Endodermal cell (in vitro differentiated cells): Measurements from ENCODE around the gene IGLL5. TPM values are rescaled to one million over a fixed set of nuclear protein-coding genes. Genes with fewer than 3 reads are reported as not detected.
"Not testable (repeated sequence)": the region's sequence is repeated elsewhere in the genome, so short reads cannot be mapped to it uniquely, and the experiment has no call there.

ENCODE experiments used
- DNase-seq: peaks from one replicate; pipeline ENCODE4 v3.0.0-alpha.2; 2017
- H3K27ac ChIP-seq: 2 replicates; pipeline ENCODE4 v1.5.1; 2013; ENCODE audit warnings: mild to moderate bottlenecking, low read depth, low read length, moderate library complexity
- H3K27me3 ChIP-seq: 2 replicates; pipeline ENCODE4 v1.6.1; 2013; ENCODE audit warnings: mild to moderate bottlenecking, low read length, moderate library complexity; ENCODE audit not compliant: insufficient read depth, control insufficient read depth, poor library complexity, severe bottlenecking
- H3K36me3 ChIP-seq: 2 replicates; pipeline ENCODE4 v1.7.0; 2013; ENCODE audit warnings: mild to moderate bottlenecking, low read length, moderate library complexity; ENCODE audit not compliant: control insufficient read depth, insufficient read depth
- H3K4me1 ChIP-seq: one replicate; pipeline ENCODE4 v1.7.0; 2013; ENCODE audit warnings: low read length; ENCODE audit not compliant: control insufficient read depth, insufficient read depth
- H3K4me3 ChIP-seq: 2 replicates; pipeline ENCODE4 v1.5.1; 2013; ENCODE audit warnings: mild to moderate bottlenecking, low read length, moderate library complexity
- H3K9ac ChIP-seq: 2 replicates; pipeline ENCODE4 v1.6.1; 2013; ENCODE audit warnings: mild to moderate bottlenecking, low read length, moderate library complexity; ENCODE audit not compliant: poor library complexity, severe bottlenecking; ENCODE audit errors: extremely low read depth
- H3K9me3 ChIP-seq: 2 replicates; pipeline ENCODE4 v1.6.1; 2013; ENCODE audit warnings: mild to moderate bottlenecking, low read length, moderate library complexity; ENCODE audit not compliant: control insufficient read depth
- H3K27ac Mint-ChIP-seq: 2 replicates; pipeline ENCODE4 v1.8.0; 2020; ENCODE audit warnings: mixed read lengths
- H3K27me3 Mint-ChIP-seq: 2 replicates; pipeline ENCODE4 v1.8.0; 2021; ENCODE audit warnings: mild to moderate bottlenecking, mixed read lengths; ENCODE audit not compliant: insufficient read depth
- H3K36me3 Mint-ChIP-seq: 2 replicates; pipeline ENCODE4 v1.8.0; 2020; ENCODE audit warnings: low read depth, mixed read lengths
- H3K4me1 Mint-ChIP-seq: 2 replicates; pipeline ENCODE4 v1.8.0; 2020; ENCODE audit warnings: mixed read lengths
- H3K4me3 Mint-ChIP-seq: 2 replicates; pipeline ENCODE4 v1.8.0; 2020; ENCODE audit warnings: mild to moderate bottlenecking, moderate library complexity, mixed read lengths
- H3K9me3 Mint-ChIP-seq: 2 replicates; pipeline ENCODE4 v1.8.0; 2020; ENCODE audit warnings: mild to moderate bottlenecking, mixed read lengths
- CTCF ChIP-seq: fragments of 200-600 bp; sonication (generic); conservative IDR thresholded peaks from 2 replicates; pipeline ENCODE4 v1.5.0; 2021; ENCODE audit warnings: antibody characterized with exemption, mild to moderate bottlenecking
- WGBS, 2 experiments: methylation state at CpG; one replicate each; pipeline versions ENCODE4 v1.1.5 to v1.1.7; 2013; ENCODE audit warnings: missing lambda C conversion rate in 2 of 2, mixed read lengths in 1 of 2; ENCODE audit not compliant: insufficient coverage in 1 of 2, insufficient read length in 1 of 2; 5-methylcytosine and 5-hydroxymethylcytosine counted together
- total RNA-seq, 2 donors: library from RNA; stranded (reverse); fragmentation: NEBNext Ultra II Directional in 1 of 2; extraction: Animal tissue kit (Norgen Biotek cat#: 25700) in 1 of 2; gene quantifications; 2 replicates in 1 of 2; 3 replicates in 1 of 2; pipeline ENCODE4 v1.2.1, GENCODE V29; 2021

IGLL5 gene
- total RNA-seq, 2 donors from 2014 or later, result not detected

GRCh38 chr22:22920910-22921550 is 33.4 kb downstream of the IGLL5 start:
- no peaks in the 10 kb centered on the region for H3K9me3 Mint-ChIP-seq
- peak overlapping the region; percentile 36 for H3K27ac Mint-ChIP-seq
- H3K9me3 ChIP-seq, result no peaks in the 10 kb centered on the region
- H3K27me3 ChIP-seq, result no peaks in the 10 kb centered on the region
- no peak overlapping the region for H3K27ac ChIP-seq
- H3K4me3 ChIP-seq, result no peak overlapping the region
- H3K27me3 Mint-ChIP-seq, result peaks cover 31% of the 10 kb centered on the region
- TF ChIP-seq CTCF, result no peak
- H3K9ac ChIP-seq, result no peak overlapping the region
- peaks cover 10% of the 10 kb centered on the region for H3K4me1 ChIP-seq
- peaks cover 21% of the 10 kb centered on the region for H3K4me1 Mint-ChIP-seq
- H3K36me3 ChIP-seq, result no peaks in the 10 kb centered on the region
- WGBS, 2 experiments, result 89 to 97% methylated on average over 11 to 13 of the region's 13 CpGs
- DNase-seq, result no peak
- no peak overlapping the region for H3K4me3 Mint-ChIP-seq
- no peaks in the 10 kb centered on the region for H3K36me3 Mint-ChIP-seq

DNA sequence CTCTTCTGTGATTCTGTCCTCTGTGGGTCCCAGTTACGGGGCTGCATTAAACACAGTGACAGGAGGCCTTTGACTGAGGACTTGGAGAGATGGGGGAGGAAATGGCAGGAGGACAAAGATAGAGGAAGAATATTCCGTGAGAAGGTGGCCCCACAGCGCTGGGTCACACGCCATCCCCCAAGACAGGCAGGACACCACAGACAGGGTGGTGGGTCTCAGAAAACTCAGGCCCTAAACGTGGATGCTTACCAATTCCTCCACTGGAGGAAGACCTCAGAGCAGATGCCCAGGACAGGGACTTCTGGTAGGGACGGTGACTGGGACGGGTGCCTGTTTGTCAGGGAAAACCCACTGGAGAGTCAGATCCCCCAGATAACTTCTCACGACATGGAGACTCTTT is 34.0 kb downstream of the IGLL5 start:
- Mint-ChIP-seq H3K4me1 (peaks cover 25% of the 10 kb centered on the region), H3K27ac (peak overlapping the region; percentile 36), H3K4me3 (no peak overlapping the region), H3K27me3 (peaks cover 28% of the 10 kb centered on the region), H3K36me3 (no peaks in the 10 kb centered on the region), H3K9me3 (no peaks in the 10 kb centered on the region)
- no peak for TF ChIP-seq CTCF
- no peaks in the 10 kb centered on the region for H3K9me3 ChIP-seq
- DNase-seq, result no peak
- H3K36me3 ChIP-seq, result no peaks in the 10 kb centered on the region
- H3K27ac ChIP-seq, result no peak overlapping the region
- peaks cover 13% of the 10 kb centered on the region for H3K4me1 ChIP-seq
- no peak overlapping the region for H3K4me3 ChIP-seq
- no peak overlapping the region for H3K9ac ChIP-seq
- WGBS, 2 experiments, result 90 to 92% methylated on average over 7 to 8 of the region's 8 CpGs
- H3K27me3 ChIP-seq, result no peaks in the 10 kb centered on the region

- not testable (repeated sequence) for H3K4me3 Mint-ChIP-seq, DNase-seq, H3K4me3 ChIP-seq, H3K9ac ChIP-seq, H3K27ac ChIP-seq, H3K27me3 ChIP-seq, H3K36me3 ChIP-seq, H3K36me3 Mint-ChIP-seq, H3K9me3 ChIP-seq, H3K9me3 Mint-ChIP-seq
- peak overlapping the region; percentile 24 for H3K27ac Mint-ChIP-seq
- H3K4me1 ChIP-seq, result peaks cover 13% of the 10 kb centered on the region
- H3K4me1 Mint-ChIP-seq, result peaks cover 27% of the 10 kb centered on the region
- peaks cover 28% of the 10 kb centered on the region for H3K27me3 Mint-ChIP-seq
- 93 to 100% methylated on average over 1 to 13 of the region's 16 CpGs for WGBS, 2 experiments
These were observed 34.7 kb downstream of the IGLL5 start for GRCh38 chr22:22922092-22922953.
